ENCODE measurements around the gene PRKAG1.
A peak's percentile ranks its signal among the peaks of the same experiment; 100 is the strongest.

The PRKAG1 gene

DNA sequence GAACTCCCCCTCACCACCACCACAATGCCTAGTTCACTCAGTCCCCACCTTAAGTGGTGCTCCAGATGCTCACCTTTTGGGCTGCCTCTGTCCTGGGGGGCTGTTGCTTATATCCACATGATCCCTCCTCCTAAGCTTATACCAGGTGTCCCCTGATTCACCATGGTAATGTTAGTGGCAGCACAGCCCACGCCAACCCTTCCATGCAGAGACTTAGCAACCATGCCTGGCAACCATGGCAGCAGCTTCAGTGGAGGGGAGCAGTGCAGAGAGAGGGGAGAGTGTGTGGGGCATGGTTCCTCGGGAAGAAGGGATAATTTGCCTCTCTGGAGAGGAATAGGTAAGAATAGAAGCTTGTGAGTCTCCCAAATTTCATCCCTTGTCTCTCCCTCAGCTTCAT, 18.2 kb downstream of the PRKAG1 start:
- DNase-seq: no peak

DNA sequence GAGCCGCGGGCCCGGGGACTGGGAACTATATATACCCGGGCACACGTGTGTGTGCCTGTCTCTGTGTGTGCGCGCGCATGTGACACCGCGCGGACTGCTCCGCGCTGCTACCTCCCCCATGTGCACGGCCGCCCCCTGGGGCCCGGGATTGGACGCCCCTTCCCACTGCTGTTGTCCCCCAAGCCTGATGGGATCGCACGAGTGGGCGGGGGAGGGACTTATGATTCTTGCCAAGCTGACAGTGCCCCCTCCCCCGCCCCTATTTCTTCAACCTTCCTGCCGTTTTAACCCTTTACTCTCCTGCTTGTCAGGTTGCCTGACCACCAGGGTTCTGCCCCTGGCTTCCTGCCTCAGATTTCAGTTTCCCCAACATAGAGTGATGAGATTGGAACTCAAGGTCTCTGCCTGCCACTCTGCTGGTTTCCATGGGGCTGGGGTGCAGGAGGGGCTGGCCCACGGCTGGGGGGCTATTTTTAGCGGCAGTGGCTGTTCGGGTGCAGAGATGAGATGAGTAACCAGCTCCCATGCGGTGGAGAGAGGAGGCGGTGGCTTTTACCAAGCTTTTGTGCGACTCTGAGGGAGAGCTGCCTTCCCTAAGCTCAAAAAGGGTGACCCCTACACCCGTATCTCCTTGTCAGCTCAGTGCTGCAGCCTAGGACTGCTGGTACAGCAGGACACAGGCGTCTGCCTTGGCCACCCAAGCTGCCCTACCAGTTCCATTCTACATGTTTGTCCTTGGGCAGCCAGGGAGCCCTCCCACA, 19.0 kb downstream of the PRKAG1 start, which contains the start of gene DDN:
Gene DDN (minus strand): TSS at position 5 of the 761 bp plus-strand sequence. CDS start 88 bp downstream, outside the sequence.
- no peak for DNase-seq

DNA sequence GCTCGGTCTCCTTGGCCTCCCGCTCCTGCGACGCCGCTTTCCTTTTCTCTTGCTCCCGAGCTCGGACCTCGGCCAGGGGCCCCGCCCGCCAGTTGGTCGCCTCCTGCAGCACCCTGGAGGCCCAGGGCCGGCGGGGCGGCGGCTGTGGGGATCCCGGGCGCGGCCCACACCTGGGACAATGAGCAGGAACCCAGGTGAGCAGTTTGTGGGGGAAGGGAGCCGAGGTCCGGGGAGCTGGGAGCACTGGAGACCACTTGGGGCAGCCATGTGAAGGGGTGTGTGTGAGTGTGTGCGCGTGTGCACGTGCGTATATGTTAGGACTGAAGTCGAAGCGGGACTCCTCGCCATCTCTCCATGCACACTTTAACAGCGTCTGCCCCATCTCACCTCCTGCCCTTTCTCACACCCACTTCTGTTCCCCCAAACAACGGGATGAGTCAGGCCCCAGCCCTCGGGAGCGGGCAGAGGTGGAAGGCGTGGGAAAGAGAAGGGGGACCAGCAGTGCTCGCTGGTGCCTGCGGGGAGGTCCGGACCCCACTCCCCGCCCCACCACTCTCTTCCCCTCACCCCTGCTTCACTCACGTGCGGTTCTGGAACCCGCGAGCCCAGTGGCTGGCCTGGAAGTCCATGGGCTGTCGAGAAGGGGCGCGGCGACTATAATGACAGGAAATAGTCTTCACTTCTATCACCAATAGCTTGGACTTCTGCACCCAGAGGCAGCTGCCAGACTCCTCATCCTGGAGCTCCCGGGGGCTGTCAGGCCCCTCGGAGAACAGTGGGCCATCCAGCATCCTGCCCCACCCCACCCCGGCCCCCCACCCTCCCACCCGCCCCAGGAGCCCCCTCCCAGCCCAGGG, 19.9 kb downstream of the PRKAG1 start:
- no peak for DNase-seq

DNA sequence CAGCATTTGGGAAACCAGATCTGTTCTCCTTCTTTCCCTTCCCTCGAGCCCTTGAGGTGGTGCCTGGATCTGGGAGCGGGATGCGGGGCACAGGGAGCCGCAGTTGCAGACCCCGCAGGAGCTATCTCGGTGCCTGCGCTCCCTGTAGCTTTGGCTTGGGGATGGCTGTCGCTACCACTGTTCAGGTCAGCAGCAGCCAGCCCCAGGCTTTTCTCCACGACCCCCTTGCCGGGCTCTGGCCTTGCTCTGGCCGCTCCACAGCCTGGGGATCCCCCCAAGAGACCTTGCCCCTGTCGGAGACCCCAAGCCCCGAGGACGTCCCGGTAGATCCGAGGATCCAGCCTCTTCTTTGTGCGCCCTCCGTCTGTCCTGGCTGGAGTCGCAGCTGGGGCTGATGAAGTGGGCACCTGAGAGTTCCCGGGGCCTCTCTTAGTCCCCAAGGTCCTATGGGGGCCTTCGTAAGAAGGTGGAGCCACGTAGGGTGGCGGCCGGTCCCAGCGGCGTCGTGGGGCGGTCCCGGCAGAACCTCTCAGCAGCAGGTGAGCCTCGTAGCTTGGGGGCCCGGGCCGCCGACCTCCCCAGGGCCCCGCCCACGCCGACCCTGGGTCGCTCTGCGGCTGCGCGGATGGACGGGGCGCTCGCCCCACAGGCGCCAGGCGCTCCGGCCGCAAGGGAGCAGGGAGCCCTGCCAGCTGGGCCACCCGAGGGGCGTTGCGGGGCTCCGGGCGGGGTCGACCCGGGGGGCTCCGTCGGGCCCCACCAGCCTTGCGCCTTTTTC, 20.7 kb downstream of the PRKAG1 start:
- no peak for DNase-seq

DNA sequence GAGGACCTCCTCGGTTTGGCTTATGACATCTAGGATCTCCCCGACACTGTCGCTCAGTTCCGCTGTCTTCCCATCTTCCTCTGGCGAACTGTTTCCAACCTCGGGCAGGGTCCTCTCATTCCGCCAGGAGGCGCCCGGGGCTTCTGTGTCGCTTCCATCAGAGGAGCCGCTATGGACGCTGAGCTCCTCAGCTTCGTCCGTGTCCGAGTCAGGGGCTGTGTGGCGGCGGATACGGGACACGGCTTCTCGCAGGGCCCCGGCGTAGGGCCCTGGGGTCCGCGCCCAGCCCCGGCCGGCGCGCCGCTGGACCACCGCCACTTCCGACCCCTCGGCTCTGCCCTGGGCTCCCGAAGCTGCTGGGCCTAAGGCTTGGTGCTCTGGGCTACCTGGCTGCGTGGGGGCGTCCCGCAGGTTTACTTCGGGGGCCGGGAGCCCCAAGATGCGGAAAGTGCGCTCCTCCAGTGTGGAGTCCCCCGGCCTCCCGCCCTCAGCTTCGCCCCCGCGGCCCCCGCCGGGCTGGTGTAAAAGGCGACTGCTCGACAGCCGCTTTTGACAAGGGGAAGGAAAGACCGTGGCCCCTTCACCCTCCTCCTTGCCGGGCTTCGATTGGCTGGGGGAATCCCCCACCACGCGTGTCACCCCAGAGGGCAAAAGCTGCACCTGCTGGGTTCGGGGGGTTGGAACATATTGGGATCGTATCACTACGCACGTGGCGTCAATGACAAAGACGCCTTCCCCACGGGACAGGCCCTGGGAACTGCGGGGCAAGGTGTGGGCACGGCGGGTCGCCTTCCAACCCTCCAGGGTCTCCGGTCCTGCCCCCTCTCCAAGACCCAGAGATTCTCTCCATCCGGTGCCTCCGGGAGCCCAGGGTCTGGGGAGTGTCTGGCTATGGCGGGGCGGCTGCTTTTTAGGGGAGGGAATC, 21.5 kb downstream of the PRKAG1 start:
- DNase-seq: no peak

DNA sequence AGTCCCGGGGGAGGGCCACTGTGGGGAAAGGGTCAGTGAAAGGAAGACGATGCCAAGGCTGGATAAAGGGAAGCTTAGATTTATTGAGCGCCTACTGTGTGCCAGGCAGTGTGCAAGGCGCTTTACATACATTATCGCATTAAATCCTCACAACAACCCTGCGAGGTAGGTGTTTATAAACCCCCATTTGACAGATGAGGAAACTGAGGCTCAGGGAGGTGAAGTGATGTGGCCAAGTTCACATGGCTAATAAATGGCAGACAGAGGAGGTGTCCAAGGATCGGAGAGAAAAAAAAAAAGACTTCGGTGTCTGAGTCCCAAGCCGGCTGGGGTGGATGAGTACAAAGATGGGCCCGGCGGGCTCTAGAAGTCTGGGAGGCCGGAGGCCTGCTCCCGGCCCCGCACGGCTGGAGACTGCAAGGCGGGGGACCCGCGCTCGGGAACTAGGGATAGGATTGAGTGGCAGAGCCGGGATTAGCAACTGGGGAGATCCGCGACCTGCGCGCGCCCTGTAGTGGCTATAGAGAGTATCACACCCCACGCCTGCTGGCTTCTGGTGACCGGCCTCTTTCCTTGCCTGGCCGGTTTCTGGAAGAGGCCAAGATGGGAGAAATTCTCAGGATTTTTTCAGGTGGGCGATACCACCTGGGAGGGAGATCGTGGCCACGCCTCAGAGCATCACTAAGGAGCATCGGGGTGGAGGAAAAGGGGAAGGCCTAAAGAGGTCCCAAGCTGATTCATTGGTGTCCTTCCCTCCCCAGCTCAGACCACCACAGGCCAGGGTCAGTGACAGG, 23.3 kb downstream of the PRKAG1 start:
- no peak for DNase-seq

DNA sequence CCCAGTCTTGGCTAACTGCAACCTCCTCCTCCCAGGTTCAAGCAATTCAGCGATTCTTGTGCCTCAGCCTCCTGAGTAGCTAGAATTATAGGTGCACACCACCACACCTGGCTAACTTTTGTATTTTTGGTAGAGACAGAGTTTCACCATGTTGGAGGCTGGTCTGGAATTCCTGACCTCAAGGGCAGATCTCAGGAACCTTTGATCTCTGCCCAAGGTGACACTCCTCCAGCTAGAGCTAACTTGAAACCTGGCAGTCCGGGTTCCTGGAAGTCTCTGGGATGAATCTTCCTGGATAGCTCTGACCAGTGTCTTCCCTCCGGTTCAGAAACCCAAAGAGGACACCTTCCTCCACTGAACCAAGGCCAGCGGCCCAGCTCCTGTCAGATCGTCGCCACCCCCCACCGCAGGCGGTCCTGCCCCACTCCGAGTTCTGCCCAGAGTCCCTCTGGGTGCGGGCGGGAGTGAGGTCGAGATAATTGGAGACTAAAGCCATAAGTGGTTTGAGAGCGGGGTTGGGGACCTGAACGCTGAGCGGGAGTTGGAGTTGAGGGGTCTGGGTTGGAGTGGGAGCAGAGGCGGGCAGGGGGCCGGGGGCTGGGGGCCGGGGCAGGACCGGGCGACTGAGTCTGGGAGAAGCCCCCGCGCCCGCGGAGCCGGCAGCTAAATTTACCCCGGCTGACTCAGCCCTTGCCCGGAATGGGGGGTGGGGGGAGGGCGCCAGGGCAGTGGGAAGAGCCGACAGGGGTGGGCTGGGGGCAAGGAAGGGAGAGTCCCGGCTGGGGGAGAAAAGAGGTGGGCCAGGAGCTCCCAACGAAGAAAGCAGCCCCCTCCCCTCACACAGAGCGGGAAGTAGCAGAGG, 24.1 kb downstream of the PRKAG1 start:
- DNase-seq: no peak

DNA sequence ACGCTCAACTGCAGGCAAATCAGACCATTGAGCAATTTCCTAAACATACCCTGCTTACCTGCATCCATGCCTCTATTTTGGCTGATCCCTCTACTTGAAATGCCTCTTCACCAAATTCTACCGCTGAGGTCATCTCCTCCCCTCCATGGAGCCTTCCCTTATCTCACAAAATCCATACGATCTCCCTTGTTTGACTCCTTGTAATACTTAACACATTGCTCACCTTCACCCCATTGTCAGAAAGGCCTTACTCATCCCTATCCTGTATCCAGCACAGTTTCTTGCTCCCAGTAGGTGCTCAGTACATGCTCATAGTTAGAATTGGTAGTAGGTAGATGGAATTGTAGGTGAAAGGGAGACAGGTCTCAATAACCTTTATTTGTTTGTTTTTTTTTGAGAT, 24.8 kb downstream of the PRKAG1 start:
- no peak for DNase-seq

DNA sequence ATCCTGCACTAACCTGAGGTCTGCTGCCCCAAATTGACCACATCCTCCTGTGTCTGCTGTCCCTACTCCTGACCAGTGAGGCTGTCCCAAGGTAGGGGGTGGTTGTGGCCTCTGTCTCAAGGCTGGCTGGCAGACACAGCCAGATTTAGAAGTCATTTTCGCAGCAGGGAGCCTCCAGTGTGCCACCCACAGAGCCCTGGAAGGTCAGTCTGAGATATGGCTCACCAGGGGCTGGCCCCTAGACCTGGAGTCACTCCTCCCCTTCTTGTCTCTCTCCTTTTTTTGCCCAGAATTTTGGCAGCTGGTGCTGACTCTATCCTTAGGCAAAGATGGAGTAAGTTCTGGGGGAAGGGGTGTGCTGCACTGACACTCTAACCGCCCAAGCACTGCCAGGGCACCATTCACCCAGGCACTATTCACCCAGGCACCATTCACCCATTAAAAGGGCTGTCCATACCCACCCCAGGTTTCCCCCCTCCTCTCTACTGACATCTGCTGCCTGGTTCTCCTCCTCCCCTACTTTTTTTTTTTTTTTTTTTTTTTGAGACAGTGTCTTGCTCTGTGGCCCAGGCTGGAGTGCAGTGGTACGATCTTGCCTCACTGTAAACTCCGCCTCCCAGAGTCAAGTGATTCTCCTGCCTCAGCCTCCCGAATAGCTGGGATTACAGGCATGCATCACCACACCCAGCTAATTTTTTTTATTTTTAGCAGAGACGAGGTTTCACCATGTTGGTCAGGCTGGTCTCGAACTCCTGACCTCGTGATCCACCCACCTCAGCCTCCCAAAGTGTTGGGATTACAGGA, 27.1 kb downstream of the PRKAG1 start:
- no peak for DNase-seq

DNA sequence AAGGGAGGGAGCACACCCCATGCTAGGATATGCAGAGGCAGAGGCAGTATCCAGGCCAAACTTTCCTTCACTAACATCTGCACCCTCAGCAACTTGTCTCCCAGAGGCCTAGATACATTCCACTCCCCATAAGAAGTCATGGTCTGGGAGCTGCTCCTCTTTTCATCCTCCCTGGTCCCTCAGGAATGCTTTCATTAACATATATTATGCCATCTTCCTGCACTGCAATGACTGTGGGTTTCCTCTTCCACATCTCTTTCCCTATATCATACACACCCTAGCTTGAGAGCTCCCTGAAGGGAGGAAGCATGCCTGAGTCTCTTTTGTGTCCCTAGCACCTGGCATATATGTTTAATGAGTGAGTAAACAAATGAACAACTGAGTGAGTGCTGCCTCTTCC, 28.0 kb downstream of the PRKAG1 start:
- no peak for DNase-seq

DNA sequence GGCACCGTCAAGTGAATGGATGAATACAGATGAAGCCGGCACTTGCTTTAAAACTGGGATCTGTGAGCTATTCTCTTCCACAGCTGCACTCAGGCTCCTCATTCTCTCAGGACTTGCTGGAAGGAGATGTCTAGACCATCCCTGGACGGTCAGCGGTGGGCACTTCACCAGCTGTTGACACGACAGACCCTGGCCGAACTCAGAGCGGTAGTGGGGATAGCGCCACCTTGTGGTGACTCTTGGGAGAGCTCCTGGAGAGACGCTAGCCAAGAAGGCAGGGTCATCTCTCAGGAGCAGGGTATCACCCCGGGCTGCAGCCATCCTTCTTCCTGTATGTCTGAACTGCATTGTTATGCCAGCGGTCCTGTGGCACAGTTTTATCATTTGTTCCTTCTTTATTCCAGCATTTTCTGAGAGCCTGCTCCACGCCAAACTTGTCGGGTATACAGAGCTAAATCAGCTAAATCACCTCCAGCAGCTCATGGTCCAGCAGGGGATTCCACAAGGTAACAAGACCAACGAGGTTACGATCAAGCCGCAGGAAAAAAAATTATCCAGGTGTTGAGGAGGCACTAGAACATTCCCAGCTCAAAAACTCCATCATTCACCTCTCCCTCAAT, 30.4 kb downstream of the PRKAG1 start:
- DNase-seq: peak; percentile 58

DNA sequence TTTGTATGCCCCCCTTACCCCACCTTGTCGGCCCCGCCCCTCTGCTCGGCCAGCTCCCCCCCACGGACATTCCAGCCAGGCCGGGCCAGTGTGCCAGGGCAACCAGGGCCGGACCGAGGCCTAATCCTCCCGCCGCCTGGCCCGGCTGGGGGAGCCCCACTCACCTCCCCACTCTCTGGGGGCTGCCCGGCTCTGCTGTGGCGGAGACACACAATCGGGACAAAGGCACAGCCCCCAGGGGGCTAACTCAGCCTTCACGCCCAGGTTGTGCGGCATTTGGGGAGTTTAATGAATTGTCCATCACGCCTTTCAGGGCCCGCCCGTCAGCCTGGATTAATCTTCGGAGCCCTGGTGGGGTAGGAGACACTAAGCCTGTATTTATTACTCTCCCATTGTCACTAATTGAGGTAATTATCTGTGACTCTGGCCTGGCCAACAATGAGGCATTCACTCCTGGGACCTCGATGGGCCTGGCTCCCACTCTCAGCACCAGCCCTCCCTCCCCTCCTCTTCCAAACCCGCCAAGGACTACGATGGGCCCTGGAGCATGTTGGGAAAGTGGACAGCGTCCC, 31.8 kb downstream of the PRKAG1 start:
- no peak for DNase-seq

DNA sequence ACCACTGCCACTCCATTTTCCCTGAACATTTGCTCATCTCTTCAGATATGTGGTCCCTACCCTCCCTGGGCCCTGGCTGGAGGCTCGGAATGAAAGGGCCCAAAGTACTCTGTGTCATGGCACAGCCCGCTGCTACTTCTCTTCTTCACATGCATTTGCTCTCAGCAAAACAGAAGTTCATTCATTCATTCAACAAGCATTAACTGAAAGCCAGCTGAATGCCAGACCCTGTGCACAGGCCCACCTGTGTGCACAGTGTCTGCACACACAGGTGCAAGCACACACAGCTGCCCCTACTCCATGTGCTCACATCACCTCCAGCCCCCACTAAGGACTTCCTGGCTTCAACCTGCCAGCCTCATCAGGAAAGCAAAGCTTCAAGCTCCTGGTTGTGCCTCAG, 32.7 kb downstream of the PRKAG1 start:
- DNase-seq: no peak

DNA sequence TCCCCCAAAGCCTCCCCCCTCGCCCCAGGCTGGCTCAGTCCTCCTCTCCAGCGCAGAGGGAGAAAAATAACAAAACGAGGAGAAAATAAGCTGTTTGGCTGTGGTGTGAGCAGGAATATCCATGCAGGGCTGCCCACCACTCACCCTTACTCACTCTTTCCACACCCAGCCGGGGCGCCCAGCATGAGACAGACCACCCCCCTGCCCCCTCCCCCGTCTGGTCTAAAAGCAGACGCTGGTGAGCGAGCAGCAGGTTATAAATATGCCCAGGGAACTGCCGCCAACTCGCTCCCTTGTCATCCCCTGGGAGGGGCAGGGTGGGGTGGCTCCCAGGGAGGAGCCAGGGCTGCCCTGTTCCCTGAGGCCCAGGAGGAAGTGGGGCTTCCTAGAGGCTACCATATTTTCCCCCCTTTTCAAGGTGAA, 33.1 kb downstream of the PRKAG1 start:
- DNase-seq: no peak

DNA sequence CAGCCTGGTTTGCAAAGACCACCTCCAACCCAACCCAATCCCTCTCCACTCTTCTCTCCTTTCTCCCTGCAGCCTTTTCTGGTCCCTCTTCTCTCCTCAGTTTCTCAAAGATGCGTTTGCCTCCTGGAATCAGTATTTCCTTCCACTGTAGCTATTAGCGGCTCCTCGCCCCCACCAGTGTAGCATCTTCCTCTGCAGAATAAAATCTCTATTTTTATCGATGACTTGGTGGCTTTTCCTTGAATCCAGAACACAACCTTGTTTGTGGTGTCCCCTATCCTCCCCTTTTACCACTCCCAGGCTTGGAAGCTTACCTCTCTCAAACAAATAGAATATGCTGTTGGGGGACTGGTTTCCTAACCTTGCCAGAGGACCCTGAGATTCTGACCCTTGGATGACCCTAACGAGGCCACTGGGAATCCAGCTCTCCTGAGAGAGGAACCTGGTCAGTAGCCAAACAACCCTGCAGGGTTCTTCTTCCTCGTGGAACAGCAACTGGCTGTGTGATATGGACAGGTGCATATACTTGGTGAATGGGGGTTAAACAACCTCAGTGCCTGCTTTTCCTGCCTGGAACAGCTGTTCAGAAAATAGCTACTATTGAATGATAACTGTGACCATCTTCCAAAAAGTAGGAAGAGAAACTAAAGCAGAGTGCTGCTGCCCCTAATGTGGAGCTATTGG, 36.0 kb downstream of the PRKAG1 start:
- no peak for DNase-seq

DNA sequence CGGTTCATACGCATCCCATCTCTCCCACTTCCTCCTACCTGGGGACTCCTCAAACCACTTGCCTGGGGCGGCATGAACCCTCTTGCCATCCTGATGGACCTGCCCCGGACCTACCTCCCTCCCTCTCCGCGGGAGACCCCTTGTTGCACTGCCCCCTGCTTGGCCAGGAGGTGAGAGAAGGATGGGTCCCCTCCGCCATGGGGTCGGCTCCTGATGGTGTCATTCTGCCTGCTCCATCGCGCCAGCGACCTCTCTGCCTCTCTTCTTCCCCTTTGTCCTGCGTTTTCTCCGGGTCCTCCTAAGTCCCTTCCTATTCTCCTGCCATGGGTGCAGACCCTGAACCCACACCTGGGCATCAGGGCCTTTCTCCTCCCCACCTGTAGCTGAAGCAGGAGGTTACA, 36.8 kb downstream of the PRKAG1 start:
- no peak for DNase-seq

DNA sequence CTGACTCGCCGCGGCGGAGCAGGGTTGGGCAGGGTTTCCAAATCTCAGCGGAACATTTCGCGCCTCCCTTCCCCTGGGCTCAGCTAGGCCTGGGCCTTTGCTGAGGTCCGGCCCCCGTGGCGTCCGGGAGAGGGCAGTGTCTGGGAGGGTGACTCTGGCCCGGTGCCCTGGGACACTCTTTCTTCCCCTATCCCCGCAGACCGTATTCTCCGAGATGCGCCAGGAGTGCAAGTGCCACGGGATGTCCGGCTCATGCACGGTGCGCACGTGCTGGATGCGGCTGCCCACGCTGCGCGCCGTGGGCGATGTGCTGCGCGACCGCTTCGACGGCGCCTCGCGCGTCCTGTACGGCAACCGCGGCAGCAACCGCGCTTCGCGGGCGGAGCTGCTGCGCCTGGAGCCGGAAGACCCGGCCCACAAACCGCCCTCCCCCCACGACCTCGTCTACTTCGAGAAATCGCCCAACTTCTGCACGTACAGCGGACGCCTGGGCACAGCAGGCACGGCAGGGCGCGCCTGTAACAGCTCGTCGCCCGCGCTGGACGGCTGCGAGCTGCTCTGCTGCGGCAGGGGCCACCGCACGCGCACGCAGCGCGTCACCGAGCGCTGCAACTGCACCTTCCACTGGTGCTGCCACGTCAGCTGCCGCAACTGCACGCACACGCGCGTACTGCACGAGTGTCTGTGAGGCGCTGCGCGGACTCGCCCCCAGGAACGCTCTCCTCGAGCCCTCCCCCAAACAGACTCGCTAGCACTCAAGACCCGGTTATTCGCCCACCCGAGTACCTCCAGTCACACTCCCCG, 37.4 kb downstream of the PRKAG1 start:
- DNase-seq: peak; percentile 50

Measured in activated effector memory CD4-positive, alpha-beta T cell treated with Interleukin-2 at 50 U/mL for 16 hours (primary cell).